OCI-LY7 (cell line): ENCODE data around the gene ELFN1. TPM values are rescaled to one million over a fixed set of nuclear protein-coding genes. Genes with fewer than 3 reads are reported as not detected.

Source experiments
- BruUV-seq: library from RNA; stranded (reverse); fragments of 400-500 nt; replicated peaks from 2 replicates; lab custom pipeline; 2021; lab: Mats Ljungman, UMichigan
- CTCF ChIA-PET: fragments of 300-600 bp; sonication (Branson Sonifier 250); formaldehyde crosslinking; loops from one replicate; lab custom pipeline; 2022; ENCODE audit warnings: antibody characterized with exemption; ENCODE audit not compliant: unreplicated experiment; lab: Charles Lee
- POLR2A ChIA-PET: fragments of 300-600 bp; sonication (Branson Sonifier 250); formaldehyde crosslinking; loops from one replicate; lab custom pipeline; 2022; ENCODE audit warnings: antibody characterized with exemption; lab: Charles Lee
- DNase-seq: peaks from one replicate; pipeline ENCODE4 v3.0.0-alpha.2; 2015; ENCODE audit warnings: low spot score
- H2AFZ ChIP-seq: fragments of 200-600 bp; sonication (generic), shearing (Covaris generic); 2 replicates; pipeline ENCODE4 v1.6.1; 2014; ENCODE audit warnings: mild to moderate bottlenecking, antibody characterized with exemption, low read length, moderate library complexity
- H3K27ac ChIP-seq: fragments of 200-600 bp; sonication (generic); 2 replicates; pipeline ENCODE4 v1.5.1; 2014; ENCODE audit warnings: mixed run types, low read depth, mild to moderate bottlenecking, moderate library complexity, low read length, inconsistent platforms; ENCODE audit not compliant: poor library complexity, severe bottlenecking
- H3K36me3 ChIP-seq: fragments of 200-600 bp; sonication (generic); 2 replicates; pipeline ENCODE4 v1.6.1; 2014; ENCODE audit warnings: mild to moderate bottlenecking, antibody characterized with exemption, low read length, moderate library complexity, mixed read lengths; ENCODE audit not compliant: insufficient read depth
- H3K4me1 ChIP-seq: fragments of 200-600 bp; sonication (generic); 2 replicates; pipeline ENCODE4 v1.5.1; 2014; ENCODE audit warnings: mild to moderate bottlenecking, low read length; ENCODE audit not compliant: insufficient read depth, poor library complexity, severe bottlenecking
- H3K4me2 ChIP-seq: fragments of 200-600 bp; sonication (generic); 2 replicates; pipeline ENCODE4 v1.6.1; 2014; ENCODE audit warnings: mild to moderate bottlenecking, low read length
- H3K4me3 ChIP-seq: fragments of 200-600 bp; sonication (generic); 2 replicates; pipeline ENCODE4 v1.5.1; 2014; ENCODE audit warnings: mild to moderate bottlenecking, low read depth, low read length; ENCODE audit not compliant: poor library complexity, severe bottlenecking
- H3K79me2 ChIP-seq: fragments of 200-600 bp; sonication (generic); 2 replicates; pipeline ENCODE4 v1.6.1; 2016; ENCODE audit warnings: low read depth, mild to moderate bottlenecking, low read length, moderate library complexity, mixed read lengths; ENCODE audit not compliant: insufficient read depth
- H3K9me2 ChIP-seq: fragments of 200-600 bp; sonication (generic); 2 replicates; pipeline ENCODE4 v1.6.1; 2016; ENCODE audit warnings: mild to moderate bottlenecking, low read length, mixed read lengths; ENCODE audit not compliant: insufficient read depth
- H3K9me3 ChIP-seq: fragments of 200-600 bp; sonication (generic); 2 replicates; pipeline ENCODE4 v1.6.1; 2014; ENCODE audit warnings: mild to moderate bottlenecking, mixed run types, low read length, mixed read lengths
- H4K20me1 ChIP-seq: fragments of 200-600 bp; sonication (generic); 2 replicates; pipeline ENCODE4 v1.6.1; 2014; ENCODE audit warnings: mild to moderate bottlenecking, antibody characterized with exemption, low read length, moderate library complexity, mixed read lengths; ENCODE audit not compliant: insufficient read depth
- CTCF ChIP-seq: fragments of 200-600 bp; sonication (generic); conservative IDR thresholded peaks from 2 replicates; pipeline ENCODE4 v1.5.1; 2014; ENCODE audit warnings: mild to moderate bottlenecking, antibody characterized with exemption, low read length, moderate library complexity, mixed read lengths
- EZH2phosphoT487 ChIP-seq: fragments of 200-600 bp; sonication (generic); IDR thresholded peaks from 2 replicates; pipeline ENCODE4 v1.6.1; 2018; ENCODE audit warnings: low read depth, borderline replicate concordance, mild to moderate bottlenecking, mixed run types, antibody characterized with exemption, low read length, moderate library complexity, mixed read lengths
- intact Hi-C: fragments of 100-400 bp; cut with micrococcal nuclease; formaldehyde crosslinking; loops from one replicate; pipeline ENCODE4 v1.10.0; 2022; ENCODE audit not compliant: unreplicated experiment
- total RNA-seq, 2 experiments: library from RNA; depleted of rRNA in 1 of 2; stranded (reverse); fragments of >200 nt in 1 of 2; shearing (Covaris generic) in 1 of 2; gene quantifications; 2 replicates each; pipeline ENCODE4 v1.2.3, GENCODE V29; 2014 to 2022

ELFN1 gene
- total RNA-seq, 2 experiments from 2014 or later = not detected

DNA sequence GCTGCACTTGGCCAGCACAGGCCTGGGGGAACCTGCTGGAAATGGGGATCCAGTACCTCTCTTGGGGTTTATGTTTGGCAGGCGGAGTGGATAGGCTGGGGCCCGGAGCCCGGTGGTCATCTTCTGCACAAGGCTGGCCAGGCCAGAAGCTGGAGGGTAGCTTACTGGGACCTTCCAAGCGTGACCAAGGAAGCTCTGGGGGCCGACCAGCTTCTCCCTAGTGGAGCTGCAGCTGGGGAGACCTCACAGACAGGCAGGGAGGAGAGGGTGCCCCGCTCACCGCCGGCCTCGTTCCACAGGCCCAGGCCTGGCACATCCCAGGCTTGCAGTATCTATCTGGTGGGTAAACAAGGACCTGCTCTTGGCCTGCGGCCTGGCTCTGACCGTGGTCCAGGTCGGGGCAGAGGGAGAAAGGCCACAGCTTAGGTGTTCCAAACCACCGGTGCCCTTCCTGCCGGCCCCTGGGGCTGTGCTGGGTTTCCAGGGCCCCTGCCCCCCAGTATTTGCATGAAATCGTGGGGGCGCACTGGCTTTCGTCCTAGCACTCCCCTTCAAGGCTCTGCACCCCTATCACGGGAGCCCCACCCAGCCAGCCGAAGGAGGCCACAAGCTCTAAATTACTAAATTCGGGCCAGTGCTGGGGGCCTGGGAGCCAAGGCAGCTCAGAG, 1.5 kb upstream of the ELFN1 start:
- Histone ChIP-seq H4K20me1 (no peaks in the 10 kb centered on the region), H3K9me2 (no peaks in the 10 kb centered on the region), H2AFZ (no peak overlapping the region), H3K36me3 (no peaks in the 10 kb centered on the region), H3K27ac (no peak overlapping the region), H3K4me3 (no peak overlapping the region), H3K79me2 (no peaks in the 10 kb centered on the region), H3K9me3 (no peaks in the 10 kb centered on the region), H3K4me1 (no peaks in the 10 kb centered on the region), H3K4me2 (no peak overlapping the region)
- ChIA-PET POLR2A (interaction anchor here (0.7 kb wide), 1 partner anchor 253 kb away, joined by 3 read pairs; no protein-coding TSS in a partner anchor), CTCF (no interaction called here)
- BruUV-seq = no TSS peak
- no peak for DNase-seq
- no peak for TF ChIP-seq CTCF
- TF ChIP-seq EZH2phosphoT487 = no peak
- intact Hi-C loops = loop anchor here (10.0 kb wide), 1 partner anchor 94 kb away; the partner anchor contains the start of gene PSMG3

DNA sequence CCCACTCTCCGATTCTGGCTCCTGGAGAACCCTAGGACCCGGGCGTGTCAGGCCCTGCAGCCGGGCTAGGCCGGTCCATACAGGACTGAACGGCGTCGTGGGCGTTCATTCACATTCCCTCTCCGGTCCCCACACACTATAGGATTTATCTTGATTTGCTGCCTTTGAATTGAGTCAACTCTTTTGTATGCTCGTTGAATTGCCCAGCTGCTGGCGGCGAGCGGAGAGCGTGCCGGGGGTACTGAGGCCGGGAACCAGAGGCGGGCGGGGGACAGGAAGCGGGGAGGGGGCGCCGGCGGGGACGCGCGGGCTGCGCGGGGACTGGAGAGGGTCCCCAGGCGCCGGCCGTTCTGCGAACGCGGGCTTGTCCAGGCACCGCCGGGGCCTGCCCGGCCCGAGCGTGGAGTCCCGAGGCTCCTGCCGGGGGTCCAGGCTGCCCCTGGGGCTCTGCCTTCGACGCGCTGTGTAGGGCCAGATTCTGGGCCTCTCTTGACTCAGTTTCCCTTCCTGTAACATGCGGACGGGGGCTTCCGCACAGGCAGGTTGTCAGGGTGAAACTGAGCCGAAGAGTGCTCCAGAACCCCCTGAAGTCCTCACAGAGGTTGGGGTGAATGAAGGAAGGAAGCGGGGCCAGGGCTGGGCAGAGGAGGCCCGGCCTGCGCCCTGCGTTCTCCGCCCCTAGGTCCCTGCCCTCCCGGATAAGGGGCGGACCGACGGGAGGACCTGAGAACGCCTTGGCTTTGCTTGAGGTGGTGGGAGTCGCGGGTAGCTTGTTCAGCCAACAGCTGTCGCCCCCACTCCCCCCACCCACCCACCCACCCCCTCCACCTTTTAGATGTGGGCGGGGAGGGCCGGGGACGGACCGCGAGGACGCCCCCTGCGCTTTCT, 769 bp upstream of the ELFN1 start:
- intact Hi-C loops = loop anchor here (10.0 kb wide), 1 partner anchor 95 kb away; the partner anchor contains the start of gene PSMG3
- DNase-seq = no peak
- TF ChIP-seq EZH2phosphoT487 (no peak), CTCF (no peak)
- ChIA-PET POLR2A (no interaction called here), CTCF (no interaction called here)
- Histone ChIP-seq H3K4me2 (no peak overlapping the region), H3K4me1 (no peaks in the 10 kb centered on the region), H3K27ac (no peak overlapping the region), H4K20me1 (no peaks in the 10 kb centered on the region), H3K9me2 (no peaks in the 10 kb centered on the region), H3K9me3 (no peaks in the 10 kb centered on the region), H3K4me3 (no peak overlapping the region), H2AFZ (no peak overlapping the region), H3K36me3 (no peaks in the 10 kb centered on the region), H3K79me2 (no peaks in the 10 kb centered on the region)
- no TSS peak for BruUV-seq
